Lower leg skin (tissue), 4 donors: Measurements from ENCODE around the gene POLDIP3. TPM values are rescaled to one million over a fixed set of nuclear protein-coding genes. Genes with fewer than 3 reads are reported as not detected.

Experiments used
- DNase-seq, 2 donors: peaks; one replicate each; pipeline ENCODE4 v3.0.0-alpha.2; 2019; ENCODE audit warnings: low spot score in 2 of 2
- H3K4me3 ChIP-seq: fragments of 200-600 bp; sonication (generic); 2 replicates; pipeline ENCODE4 v1.5.1; 2017; ENCODE audit warnings: mild to moderate bottlenecking, low read depth; ENCODE audit not compliant: poor library complexity, severe bottlenecking
- CTCF ChIP-seq, 3 donors: fragments of 450-650 bp; IDR thresholded peaks; one replicate each; pipeline ENCODE4 v1.5.1; 2016; ENCODE audit warnings: antibody characterized with exemption in 3 of 3, mild to moderate bottlenecking in 3 of 3, moderate library complexity in 2 of 3
- POLR2A ChIP-seq, 2 donors: fragments of 450-650 bp; IDR thresholded peaks; one replicate each; pipeline ENCODE4 v1.6.1; 2016 to 2017; ENCODE audit warnings: antibody characterized with exemption in 2 of 2, mild to moderate bottlenecking in 1 of 2, moderate library complexity in 1 of 2
- WGBS, 2 donors: methylation state at CpG; one replicate each; pipeline ENCODE4 v1.1.5; 2018; 5-methylcytosine and 5-hydroxymethylcytosine counted together
- intact Hi-C: fragments of 100-400 bp; cut with DNase I; formaldehyde crosslinking; loops from one replicate; pipeline ENCODE4 v1.15.0; 2023; ENCODE audit warnings: low total_unique reads
- total RNA-seq, 4 donors: library from RNA; depleted of rRNA; stranded (reverse); fragments of >200 nt; gene quantifications; one replicate each; pipeline ENCODE4 v1.1.0, GENCODE V29; 2016

Gene POLDIP3
- 10 to 100 TPM; 29.6 to 41.8 (median 40.8) TPM for total RNA-seq

- peak in 1 of 2 donors; percentile 54 for TF ChIP-seq POLR2A (IDR thresholded peaks at IDR 0.05)
- TF ChIP-seq CTCF (IDR thresholded peaks at IDR 0.05) = no peak
- 0 to 1% methylated on average over 49 to 57 of the region's 85 CpGs for WGBS, 2 donors
- intact Hi-C loops = no loop called here
- peak; percentile 99 to 100 for DNase-seq
- H3K4me3 ChIP-seq = peak within 1 kb of the TSS; percentile 56
These were observed at the start of gene POLDIP3 for GRCh38 chr22:42614312-42615091. Gene POLDIP3, minus strand, starts transcription at chr22:42614883. Its CDS starts 26 bp downstream, at chr22:42614857.

GRCh38 chr22:42661985-42662831 lies 47.5 kb upstream of the POLDIP3 start:
- DNase-seq = peak; percentile 71 to 95
- TF ChIP-seq POLR2A (IDR thresholded peaks at IDR 0.05) (no peak), CTCF (IDR thresholded peaks at IDR 0.05) (no peak)
- 9 to 13% methylated on average over 34 to 59 of the region's 68 CpGs for WGBS, 2 donors
- peak overlapping the region; percentile 28 for H3K4me3 ChIP-seq
- intact Hi-C loops = loop anchor here (5.0 kb wide), 2 partner anchors 115 to 430 kb away; no protein-coding TSS in a partner anchor

- TF ChIP-seq CTCF (IDR thresholded peaks at IDR 0.05) (no peak), POLR2A (IDR thresholded peaks at IDR 0.05) (no peak)
- no peak overlapping the region for H3K4me3 ChIP-seq
- no peak for DNase-seq
- WGBS, 2 donors = 95 to 96% methylated on average over 8 of the region's 8 CpGs
- intact Hi-C loops = no loop called here
These were observed 41.9 kb upstream of the POLDIP3 start for GRCh38 chr22:42656578-42656977.

- intact Hi-C loops = no loop called here
- DNase-seq = no peak
- TF ChIP-seq POLR2A (IDR thresholded peaks at IDR 0.05) (no peak), CTCF (IDR thresholded peaks at IDR 0.05) (no peak)
- no peak overlapping the region for H3K4me3 ChIP-seq
- 38 to 39% methylated on average over 9 of the region's 9 CpGs for WGBS, 2 donors
These were observed 41.0 kb upstream of the POLDIP3 start for GRCh38 chr22:42655693-42656092.

GRCh38 chr22:42654436-42655073 lies 39.9 kb upstream of the POLDIP3 start:
- intact Hi-C loops = no loop called here
- no peak overlapping the region for H3K4me3 ChIP-seq
- TF ChIP-seq CTCF (IDR thresholded peaks at IDR 0.05) (no peak), POLR2A (IDR thresholded peaks at IDR 0.05) (no peak)
- DNase-seq = no peak
- WGBS, 2 donors = 87 to 93% methylated on average over 7 of the region's 7 CpGs
